CD14-positive monocyte (primary cell): ENCODE measurements around the gene IL18. TPM values are rescaled to one million over a fixed set of nuclear protein-coding genes. Genes with fewer than 3 reads are reported as not detected.
"Not testable (repeated sequence)": the region's sequence is repeated elsewhere in the genome, so short reads cannot be mapped to it uniquely, and the experiment has no call there.

Experiments
- DNase-seq, 3 donors: peaks; one replicate each; pipeline ENCODE4 v3.0.0-alpha.2; 2011 to 2022
- H2AFZ ChIP-seq: 2 replicates; pipeline ENCODE4 v1.6.0; 2012; ENCODE audit warnings: mild to moderate bottlenecking, low read depth, low read length, inconsistent platforms; ENCODE audit not compliant: insufficient read depth, poor library complexity, severe bottlenecking
- H3K27ac ChIP-seq, 2 donors: 1 replicate in 1 of 2; 2 replicates in 1 of 2; pipeline ENCODE4 v1.5.1; 2012 to 2013; ENCODE audit warnings: low read length in 2 of 2, control low read depth in 1 of 2, inconsistent platforms in 1 of 2, low read depth in 1 of 2, mild to moderate bottlenecking in 1 of 2
- H3K27me3 ChIP-seq, 2 donors: one replicate each; pipeline versions ENCODE4 v1.6.0 to v1.6.1; 2011 to 2013; ENCODE audit warnings: low read length in 2 of 2; ENCODE audit not compliant: control insufficient read depth in 2 of 2, insufficient read depth in 2 of 2
- H3K36me3 ChIP-seq, 2 donors: replicated peaks in 1 of 2; 1 replicate in 1 of 2; 2 replicates in 1 of 2; pipeline versions ENCODE4 v1.5.1 to v1.6.1; 2012 to 2013; ENCODE audit warnings: low read length in 2 of 2, control low read depth in 1 of 2, inconsistent platforms in 1 of 2, mild to moderate bottlenecking in 1 of 2; ENCODE audit not compliant: insufficient read depth in 2 of 2, control insufficient read depth in 1 of 2
- H3K4me1 ChIP-seq, 2 donors: 1 replicate in 1 of 2; 2 replicates in 1 of 2; pipeline versions ENCODE4 v1.5.1 to v1.6.1; 2012 to 2013; ENCODE audit warnings: low read length in 2 of 2, control low read depth in 1 of 2, inconsistent platforms in 1 of 2, mild to moderate bottlenecking in 1 of 2, moderate library complexity in 1 of 2; ENCODE audit not compliant: insufficient read depth in 2 of 2, control insufficient read depth in 1 of 2
- H3K4me2 ChIP-seq: replicated peaks from 2 replicates; pipeline ENCODE3; 2012; ENCODE audit warnings: low read length, moderate library complexity, mild to moderate bottlenecking; ENCODE audit not compliant: poor library complexity, severe bottlenecking; ENCODE audit errors: extremely low read depth
- H3K4me3 ChIP-seq, 3 experiments: fragments of 200-600 bp in 1 of 3; sonication (generic) in 1 of 3; replicated peaks in 1 of 3; 1 replicate in 2 of 3; 2 replicates in 1 of 3; pipeline ENCODE4 v1.5.1; 2011 to 2013; ENCODE audit warnings: low read length in 3 of 3, mild to moderate bottlenecking in 3 of 3, control low read depth in 2 of 3, low read depth in 2 of 3, inconsistent platforms in 1 of 3, moderate library complexity in 1 of 3
- H3K79me2 ChIP-seq: 2 replicates; pipeline ENCODE4 v1.6.0; 2012; ENCODE audit warnings: mild to moderate bottlenecking, control low read depth, inconsistent platforms, low read length, moderate library complexity; ENCODE audit not compliant: insufficient read depth
- H3K9ac ChIP-seq: 2 replicates; pipeline ENCODE4 v1.6.0; 2017; ENCODE audit warnings: low read length, mild to moderate bottlenecking; ENCODE audit not compliant: insufficient read depth, poor library complexity, severe bottlenecking
- H3K9me3 ChIP-seq, 2 donors: replicated peaks in 1 of 2; 1 replicate in 1 of 2; 2 replicates in 1 of 2; pipeline versions ENCODE4 v1.5.1 to v1.6.1; 2012 to 2013; ENCODE audit warnings: low read length in 2 of 2, control low read depth in 1 of 2; ENCODE audit not compliant: control insufficient read depth in 1 of 2, insufficient read depth in 1 of 2
- H4K20me1 ChIP-seq: 2 replicates; pipeline ENCODE4 v1.6.0; 2012; ENCODE audit warnings: mild to moderate bottlenecking, low read length, control low read depth, moderate library complexity; ENCODE audit not compliant: insufficient read depth
- H3K27ac Mint-ChIP-seq, 7 donors: one replicate each; pipeline ENCODE4 v1.8.0; 2020; ENCODE audit warnings: mild to moderate bottlenecking in 7 of 7, mixed read lengths in 7 of 7, moderate library complexity in 6 of 7, inconsistent platforms in 2 of 7
- H3K27me3 Mint-ChIP-seq, 3 donors: one replicate each; pipeline ENCODE4 v1.8.0; 2021 to 2022; ENCODE audit warnings: low read depth in 3 of 3, mild to moderate bottlenecking in 3 of 3, mixed read lengths in 3 of 3, moderate library complexity in 3 of 3, inconsistent platforms in 1 of 3
- H3K36me3 Mint-ChIP-seq, 2 donors: one replicate each; pipeline ENCODE4 v1.8.0; 2020; ENCODE audit warnings: mixed read lengths in 2 of 2, inconsistent platforms in 1 of 2, mild to moderate bottlenecking in 1 of 2
- H3K4me1 Mint-ChIP-seq: one replicate; pipeline ENCODE4 v1.8.0; 2020; ENCODE audit warnings: mild to moderate bottlenecking, mixed read lengths
- H3K4me3 Mint-ChIP-seq, 2 donors: one replicate each; pipeline ENCODE4 v1.8.0; 2020; ENCODE audit warnings: mild to moderate bottlenecking in 2 of 2, mixed read lengths in 2 of 2, moderate library complexity in 1 of 2
- H3K9me3 Mint-ChIP-seq, 7 donors: one replicate each; pipeline ENCODE4 v1.8.0; 2020 to 2022; ENCODE audit warnings: mixed read lengths in 7 of 7, mild to moderate bottlenecking in 6 of 7, moderate library complexity in 6 of 7, inconsistent platforms in 2 of 7
- CTCF ChIP-seq: fragments of 200-600 bp; IDR thresholded peaks from one replicate; pipeline ENCODE4 v1.8.0; 2022; ENCODE audit warnings: antibody characterized with exemption, mild to moderate bottlenecking
- WGBS: methylation state at CpG from one replicate; pipeline ENCODE4 v1.1.5; 2013; ENCODE audit warnings: missing lambda C conversion rate; ENCODE audit not compliant: insufficient coverage; 5-methylcytosine and 5-hydroxymethylcytosine counted together
- intact Hi-C, 2 donors: fragments of 100-400 bp; cut with micrococcal nuclease; formaldehyde crosslinking; loops; one replicate each; pipeline versions ENCODE4 v1.15.0 to v1.15.1; 2023
- polyA plus RNA-seq, 3 donors: library from polyadenylated mRNA; depleted of rRNA in 1 of 3; unstranded in 2 of 3; stranded (reverse) in 1 of 3; fragments of 300-500 nt in 2 of 3; fragments of >200 nt in 1 of 3; fragmentation: Illumina TruSeq in 2 of 3; gene quantifications; 1 replicate in 2 of 3; 2 replicates in 1 of 3; pipeline ENCODE4 v1.2.3, GENCODE V29; 2012 to 2021

IL18 gene
- polyA plus RNA-seq, 3 donors = 11.7 to 16.2 (median 16.1) TPM

GRCh38 chr11:112200252-112200651 is 36.4 kb upstream of the IL18 start:
- DNase-seq = peak in 1 of 3 donors; percentile 31
- Mint-ChIP-seq H3K4me3 (peak overlapping the region in 1 of 2 donors; percentile 35), H3K9me3 (peaks cover 0 to 4% (median 0%) of the 10 kb centered on the region in 7 donors), H3K36me3 (no peaks in the 10 kb centered on the region), H3K27me3 (peaks cover 0 to 2% (median 0%) of the 10 kb centered on the region in 3 donors), H3K27ac (peak overlapping the region in 5 of 7 donors; percentile 45 to 73 (median 54)), H3K4me1 (peaks cover 22% of the 10 kb centered on the region)
- H2AFZ ChIP-seq = no peak overlapping the region
- H3K36me3 ChIP-seq = no peaks in the 10 kb centered on the region
- H3K4me1 ChIP-seq = peaks cover 22 to 26% of the 10 kb centered on the region in 2 donors
- intact Hi-C loops = no loop called here
- no CpG with 5 or more reads among the region's 2 CpGs for WGBS
- H3K9me3 ChIP-seq = no peaks in the 10 kb centered on the region
- no peaks in the 10 kb centered on the region for H4K20me1 ChIP-seq
- H3K4me3 ChIP-seq = no peak overlapping the region
- H3K4me2 ChIP-seq = peak overlapping the region; percentile 26
- TF ChIP-seq CTCF = no peak
- H3K9ac ChIP-seq = peak overlapping the region; percentile 18
- H3K27me3 ChIP-seq = no peaks in the 10 kb centered on the region
- H3K79me2 ChIP-seq = no peaks in the 10 kb centered on the region
- peak overlapping the region in 1 of 2 donors; percentile 65 for H3K27ac ChIP-seq

- H4K20me1 ChIP-seq, H3K9ac ChIP-seq, H2AFZ ChIP-seq, H3K79me2 ChIP-seq, DNase-seq, H3K9me3 ChIP-seq, H3K27me3 ChIP-seq, H3K27ac ChIP-seq, H3K4me3 Mint-ChIP-seq, H3K36me3 Mint-ChIP-seq, intact Hi-C loops, H3K4me2 ChIP-seq, H3K9me3 Mint-ChIP-seq, H3K4me3 ChIP-seq, H3K36me3 ChIP-seq, H3K27me3 Mint-ChIP-seq: not testable (repeated sequence)
- Mint-ChIP-seq H3K4me1 (peaks cover 26% of the 10 kb centered on the region), H3K27ac (peak overlapping the region in 1 of 7 donors; percentile 42)
- no CpG with 5 or more reads among the region's 4 CpGs for WGBS
- peaks cover 25 to 33% of the 10 kb centered on the region in 2 donors for H3K4me1 ChIP-seq
Observed at GRCh38 chr11:112199101-112199500, 35.2 kb upstream of the IL18 start.
